ENCODE data around the gene TNFRSF25. TPM values are rescaled to one million over a fixed set of nuclear protein-coding genes. Genes with fewer than 3 reads are reported as not detected.

TNFRSF25 gene
- total and polyA plus RNA-seq, 2 of the 8 experiments (the other 6 are each of a cell fraction or from before 2014, with no cell fraction given) = 10.7 to 19.5 TPM

GRCh38 chr1:6483761-6484117 lies 17.8 kb upstream of the TNFRSF25 start:
- Histone ChIP-seq H2AFZ (ENCODE audit: low read length) (no peak overlapping the region), H4K5ac (ENCODE audit: insufficient read length, low read depth, low read length) (no peak overlapping the region), H2BK12ac (ENCODE audit: low read depth, low read length) (no peak overlapping the region), H3K27me3 (replicated peaks in 1 of 4; ENCODE audit: control insufficient read depth in 3 of 4, extremely low read depth in 1 of 4, insufficient read depth in 3 of 4, low read length in 3 of 4) (peaks cover 0 to 2% (median 0%) of the 10 kb centered on the region in 4 experiments; a peak in 3 of 7 replicates), H3K79me2 (ENCODE audit: control insufficient read depth in 1 of 2, insufficient read depth in 2 of 2, low read length in 2 of 2) (no peaks in the 10 kb centered on the region), H4K20me1 (replicated peaks in 1 of 2; ENCODE audit: control insufficient read depth in 1 of 2, insufficient read depth in 2 of 2, low read length in 2 of 2) (peaks cover 2 to 5% of the 10 kb centered on the region in 2 experiments), H3K36me3 (ENCODE audit: control insufficient read depth in 2 of 4, insufficient read depth in 4 of 4, low read length in 3 of 4) (no peaks in the 10 kb centered on the region; a peak in 1 of 8 replicates), H3K4me3 (ENCODE audit: extremely low read depth in 1 of 4, insufficient read depth in 2 of 4, low read depth in 3 of 4, low read length in 4 of 4) (no peak overlapping the region), H3K4me2 (ENCODE audit: insufficient read depth in 1 of 2, low read depth in 2 of 2, low read length in 2 of 2) (no peak overlapping the region), H3K27ac (ENCODE audit: low read depth, low read length) (no peak overlapping the region), H4K91ac (replicated peaks; ENCODE audit: insufficient read length, low read length) (no peak overlapping the region), H3K79me1 (ENCODE audit: low read depth, low read length) (0 out of 2 replicates have a peak, but pooled peaks cover 2% of the 10 kb centered on the region), H2BK5ac (ENCODE audit: low read depth, low read length) (no peak overlapping the region), H3K23me2 (ENCODE audit: low read depth, low read length) (peaks cover 5% of the 10 kb centered on the region; the same call in 1 of the 2 replicates), H3K18ac (ENCODE audit: extremely low read depth, low read length) (no peak overlapping the region), H3K14ac (ENCODE audit: insufficient read length) (no peak overlapping the region), H3K23ac (ENCODE audit: insufficient read length) (no peak overlapping the region), H3K9me3 (ENCODE audit: insufficient read depth in 2 of 2, low read depth in 1 of 2, low read length in 1 of 2) (no peaks in the 10 kb centered on the region), H2AK5ac (ENCODE audit: low read depth, low read length) (peak overlapping the region; percentile 5; the same call in 1 of the 2 replicates), H4K8ac (ENCODE audit: extremely low read depth, insufficient read depth, low read length) (no peak overlapping the region), H3K56ac (replicated peaks; ENCODE audit: insufficient read length, low read depth, low read length) (no peak overlapping the region), H2BK15ac (ENCODE audit: low read length) (no peak overlapping the region), H3K4ac (replicated peaks; ENCODE audit: insufficient read length, low read depth, low read length) (no peak overlapping the region), H3K9ac (replicated peaks in 1 of 4; ENCODE audit: extremely low read depth in 1 of 4, low read depth in 3 of 4, low read length in 3 of 4) (no peak overlapping the region), H3K4me1 (replicated peaks in 1 of 4; ENCODE audit: control insufficient read depth in 3 of 4, insufficient read depth in 4 of 4, low read length in 3 of 4) (peaks cover 0 to 15% (median 10%) of the 10 kb centered on the region in 4 experiments; a peak in 5 of 7 replicates), H2BK20ac (ENCODE audit: low read length) (no peak overlapping the region), H2BK120ac (replicated peaks; ENCODE audit: low read depth, low read length) (no peak overlapping the region)
- CTCF ChIA-PET (ENCODE audit: partially characterized antibody) = interaction anchor here (0.8 to 12.0 kb wide), 10 partner anchors 8 to 79 kb away, joined by 3 to 168 read pairs (median 5); no protein-coding TSS in a partner anchor
- FAIRE-seq (no peak), DNase-seq (ENCODE audit: low read depth in 1 of 2, low spot score in 2 of 2) (no peak)
- 88% methylated on average over 7 of the region's 7 CpGs; no CpG with 5 or more reads in 1 of the 2 experiments for WGBS, 2 experiments (ENCODE audit: extremely low coverage in 1 of 2, insufficient coverage in 1 of 2, insufficient read length in 1 of 2, insufficient replicate concordance in 2 of 2, low coverage in 1 of 2, low lambda C conversion rate in 2 of 2, missing lambda C conversion rate in 1 of 2)
- POLR2A ChIA-PET (ENCODE audit: partially characterized antibody) = interaction anchor here (1.0 to 1.2 kb wide), 2 partner anchors 10 to 12 kb away, joined by 3 to 5 read pairs; no protein-coding TSS in a partner anchor
- TF ChIP-seq RFX5 (IDR thresholded peaks at IDR 0.05; ENCODE audit: borderline replicate concordance, low read depth, low read length) (no peak), CTBP2 (IDR thresholded peaks at IDR 0.05; ENCODE audit: borderline replicate concordance, insufficient read depth, insufficient read length, low read length) (no peak), SIX5 (IDR thresholded peaks at IDR 0.05; ENCODE audit: low read depth, low read length) (no peak), CHD1 (IDR thresholded peaks at IDR 0.05; ENCODE audit: low read depth, low read length) (no peak), KDM5A (IDR thresholded peaks at IDR 0.05; ENCODE audit: low read length) (no peak), GTF2F1 (IDR thresholded peaks at IDR 0.05; ENCODE audit: borderline replicate concordance, low read depth, low read length) (no peak), CTCF (IDR thresholded peaks at IDR 0.05; ENCODE audit: control extremely low read depth in 1 of 3, insufficient read depth in 1 of 3, low read depth in 1 of 3, low read length in 3 of 3) (no peak), HDAC6 (IDR thresholded peaks at IDR 0.05; ENCODE audit: low read depth, low read length) (no peak), ASH2L (IDR thresholded peaks at IDR 0.05; ENCODE audit: low read length) (no peak)
- TF ChIP-seq, protein P1, sequence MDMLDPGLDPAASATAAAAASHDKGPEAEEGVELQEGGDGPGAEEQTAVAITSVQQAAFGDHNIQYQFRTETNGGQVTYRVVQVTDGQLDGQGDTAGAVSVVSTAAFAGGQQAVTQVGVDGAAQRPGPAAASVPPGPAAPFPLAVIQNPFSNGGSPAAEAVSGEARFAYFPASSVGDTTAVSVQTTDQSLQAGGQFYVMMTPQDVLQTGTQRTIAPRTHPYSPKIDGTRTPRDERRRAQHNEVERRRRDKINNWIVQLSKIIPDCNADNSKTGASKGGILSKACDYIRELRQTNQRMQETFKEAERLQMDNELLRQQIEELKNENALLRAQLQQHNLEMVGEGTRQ (IDR thresholded peaks at IDR 0.05; ENCODE audit: low read length) = no peak

Data from H1 (cell line).